B cell (primary cell): Measurements from ENCODE around the gene NKIRAS2. TPM values are rescaled to one million over a fixed set of nuclear protein-coding genes. Genes with fewer than 3 reads are reported as not detected.

Source experiments
- ATAC-seq: fragments of 200-7000 bp; cut with Tn5 transposase; one replicate; pipeline ENCODE4 v1.10.0; 2021; ENCODE audit warnings: low read depth, mild to moderate bottlenecking, moderate number of reproducible peaks, moderate library complexity
- CTCF ChIA-PET: fragments of 350-600 bp; sonication (Branson Sonifier 250); formaldehyde crosslinking; loops from one replicate; lab custom pipeline; 2021; ENCODE audit warnings: antibody characterized with exemption, inconsistent platforms; lab: Charles Lee
- POLR2A ChIA-PET: fragments of 350-600 bp; sonication (Branson Sonifier 250); formaldehyde crosslinking; loops from one replicate; lab custom pipeline; 2021; ENCODE audit warnings: antibody characterized with exemption; lab: Charles Lee
- DNase-seq: peaks from one replicate; pipeline ENCODE4 v3.0.0; 2013
- H2AFZ ChIP-seq: 2 replicates; pipeline ENCODE4 v1.6.1; 2012; ENCODE audit warnings: mild to moderate bottlenecking, low read depth, low read length; ENCODE audit not compliant: insufficient read depth, poor library complexity, severe bottlenecking
- H3K27ac ChIP-seq, 2 donors: 1 replicate in 1 of 2; 2 replicates in 1 of 2; pipeline ENCODE4 v1.5.1; 2012 to 2013; ENCODE audit warnings: low read length in 2 of 2, mild to moderate bottlenecking in 2 of 2, moderate library complexity in 1 of 2
- H3K27me3 ChIP-seq, 4 experiments: fragments of 200-600 bp in 1 of 4; sonication (generic) in 1 of 4; replicated peaks in 1 of 4; 1 replicate in 2 of 4; 2 replicates in 2 of 4; pipeline versions ENCODE4 v1.6.1 to v1.7.0; 2013 to 2016; ENCODE audit warnings: low read length in 3 of 4, mild to moderate bottlenecking in 2 of 4, mixed read lengths in 1 of 4, moderate library complexity in 1 of 4; ENCODE audit not compliant: insufficient read depth in 4 of 4, control insufficient read depth in 3 of 4; ENCODE audit errors: control extremely low read depth in 1 of 4
- H3K36me3 ChIP-seq, 2 experiments: replicated peaks in 1 of 2; 1 replicate in 1 of 2; 2 replicates in 1 of 2; pipeline versions ENCODE4 v1.6.1 to v1.7.1; 2013; ENCODE audit warnings: low read length in 1 of 2; ENCODE audit not compliant: insufficient read depth in 2 of 2, control insufficient read depth in 1 of 2; ENCODE audit errors: control extremely low read depth in 1 of 2, extremely low read depth in 1 of 2
- H3K4me1 ChIP-seq, 2 donors: fragments of 200-600 bp in 1 of 2; sonication (generic) in 1 of 2; 1 replicate in 1 of 2; 2 replicates in 1 of 2; pipeline versions ENCODE4 v1.5.1 to v1.6.1; 2013 to 2017; ENCODE audit warnings: low read length in 2 of 2; ENCODE audit not compliant: control insufficient read depth in 2 of 2, insufficient read depth in 2 of 2
- H3K4me2 ChIP-seq: replicated peaks from 2 replicates; pipeline ENCODE3; 2012; ENCODE audit warnings: mild to moderate bottlenecking, low read depth, low read length; ENCODE audit not compliant: poor library complexity, severe bottlenecking
- H3K4me3 ChIP-seq, 5 experiments: fragments of 200-600 bp in 1 of 5; sonication (generic) in 1 of 5; 1 replicate in 3 of 5; 2 replicates in 2 of 5; pipeline versions ENCODE4 v1.5.1 to v1.7.0; 2011 to 2016; ENCODE audit warnings: low read length in 4 of 5, mild to moderate bottlenecking in 4 of 5, low read depth in 2 of 5, control low read depth in 1 of 5, moderate library complexity in 1 of 5; ENCODE audit not compliant: insufficient read depth in 1 of 5; ENCODE audit errors: control extremely low read depth in 1 of 5, extremely low read depth in 1 of 5
- H3K79me2 ChIP-seq: fragments of 200-600 bp; sonication (generic); one replicate; pipeline ENCODE4 v1.6.0; 2016; ENCODE audit warnings: low read length; ENCODE audit not compliant: control insufficient read depth, insufficient read depth
- H3K9ac ChIP-seq: fragments of 200-600 bp; sonication (generic); 2 replicates; pipeline ENCODE4 v1.6.1; 2017; ENCODE audit warnings: mild to moderate bottlenecking, low read length, moderate library complexity
- H3K9me3 ChIP-seq, 3 donors: one replicate each; pipeline versions ENCODE4 v1.6.1 to v1.7.1; 2013; ENCODE audit warnings: low read length in 2 of 3; ENCODE audit not compliant: control insufficient read depth in 2 of 3, insufficient read depth in 1 of 3; ENCODE audit errors: control extremely low read depth in 1 of 3
- H4K20me1 ChIP-seq: 2 replicates; pipeline ENCODE4 v1.6.0; 2012; ENCODE audit warnings: mild to moderate bottlenecking, low read length; ENCODE audit not compliant: insufficient read depth, control insufficient read depth, poor library complexity, severe bottlenecking
- H3K27ac Mint-ChIP-seq: one replicate; pipeline ENCODE4 v1.8.0; 2021; ENCODE audit warnings: mixed read lengths
- H3K27me3 Mint-ChIP-seq: one replicate; pipeline ENCODE4 v1.8.0; 2021; ENCODE audit warnings: mixed read lengths
- H3K4me1 Mint-ChIP-seq: one replicate; pipeline ENCODE4 v1.8.0; 2021; ENCODE audit warnings: mixed read lengths
- H3K4me3 Mint-ChIP-seq: one replicate; pipeline ENCODE4 v1.8.0; 2021; ENCODE audit warnings: mixed read lengths
- H3K9me3 Mint-ChIP-seq: one replicate; pipeline ENCODE4 v1.8.0; 2022; ENCODE audit warnings: mixed read lengths; ENCODE audit not compliant: insufficient read depth
- CTCF ChIP-seq: fragments of 200-600 bp; IDR thresholded peaks from one replicate; pipeline ENCODE4 v1.8.0; 2022; ENCODE audit warnings: antibody characterized with exemption, mild to moderate bottlenecking
- EZH2 ChIP-seq: IDR thresholded peaks from 2 replicates; pipeline ENCODE4 v1.6.1; 2012; ENCODE audit warnings: borderline replicate concordance, low read depth, mild to moderate bottlenecking, moderate library complexity, low read length; ENCODE audit not compliant: insufficient read depth, poor library complexity, severe bottlenecking
- WGBS: methylation state at CpG from one replicate; pipeline ENCODE4 v1.1.5; 2013; ENCODE audit warnings: missing lambda C conversion rate; ENCODE audit not compliant: insufficient coverage; 5-methylcytosine and 5-hydroxymethylcytosine counted together
- intact Hi-C: fragments of 100-400 bp; cut with micrococcal nuclease; formaldehyde crosslinking; loops from one replicate; pipeline ENCODE4 v1.10.0; 2022
- polyA plus RNA-seq: library from polyadenylated mRNA; depleted of rRNA; stranded (reverse); fragments of >200 nt; gene quantifications from 2 replicates; pipeline ENCODE4 v1.2.3, GENCODE V29; 2012
- total RNA-seq, 2 donors: library from RNA; stranded (reverse); fragments of 120-200 nt in 1 of 2; gene quantifications; 1 replicate in 1 of 2; 2 replicates in 1 of 2; pipeline versions ENCODE4 v1.2.3 to v1.2.4, GENCODE V29; 2013 to 2022

Gene NKIRAS2
- total and polyA plus RNA-seq, 2 donors (not counting 1 experiment from before 2014, with no cell fraction given), result 22.0 to 29.2 TPM

DNA sequence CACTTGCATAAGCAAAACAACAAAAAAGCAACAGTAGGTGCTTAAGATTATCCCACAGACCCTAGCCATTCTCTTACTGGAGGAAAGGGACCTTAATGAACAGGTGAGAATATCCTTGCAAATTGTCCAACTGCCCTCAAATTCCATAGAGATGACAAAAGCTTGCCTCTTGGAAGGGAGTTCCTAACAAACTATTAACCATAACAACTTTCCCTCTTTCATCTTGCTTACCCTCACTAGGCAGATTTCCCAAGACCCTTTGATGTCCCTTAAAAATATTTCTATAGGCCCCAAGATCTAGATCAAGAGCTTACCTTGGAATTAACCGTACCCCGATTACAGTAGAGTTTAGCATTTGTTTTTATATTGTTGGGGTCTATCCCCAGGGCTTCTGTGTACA is 31.5 kb upstream of the NKIRAS2 start:
- Histone ChIP-seq H3K36me3 (peaks cover 19 to 76% of the 10 kb centered on the region in 2 experiments), H3K4me2 (no peak overlapping the region), H3K4me3 (no peak overlapping the region), H3K79me2 (peaks cover 12% of the 10 kb centered on the region), H2AFZ (no peak overlapping the region), H3K27me3 (no peaks in the 10 kb centered on the region), H3K4me1 (peaks cover 0 to 9% of the 10 kb centered on the region in 2 donors), H3K9ac (no peak overlapping the region), H3K27ac (no peak overlapping the region), H3K9me3 (no peaks in the 10 kb centered on the region), H4K20me1 (no peaks in the 10 kb centered on the region)
- no peak for ATAC-seq
- H3K4me3 Mint-ChIP-seq, result no peak overlapping the region
- no peaks in the 10 kb centered on the region for H3K27me3 Mint-ChIP-seq
- H3K9me3 Mint-ChIP-seq, result no peaks in the 10 kb centered on the region
- peaks cover 7% of the 10 kb centered on the region for H3K4me1 Mint-ChIP-seq
- no CpG with 5 or more reads among the region's 2 CpGs for WGBS
- no peak for DNase-seq
- CTCF ChIA-PET, result interaction anchor here (0.6 kb wide), 1 partner anchor 1201 kb away, joined by 3 read pairs; no protein-coding TSS in a partner anchor
- H3K27ac Mint-ChIP-seq, result no peak overlapping the region
- intact Hi-C loops, result no loop called here
- POLR2A ChIA-PET, result no interaction called here
- TF ChIP-seq CTCF (no peak), EZH2 (no peak)

- H3K4me3 ChIP-seq, result no peak overlapping the region
- H3K27me3 ChIP-seq, result no peaks in the 10 kb centered on the region
- POLR2A ChIA-PET, result no interaction called here
- no peak overlapping the region for H3K27ac Mint-ChIP-seq
- no peak for ATAC-seq
- no peaks in the 10 kb centered on the region for H3K9me3 Mint-ChIP-seq
- TF ChIP-seq EZH2 (no peak), CTCF (no peak)
- H3K4me2 ChIP-seq, result no peak overlapping the region
- peaks cover 3% of the 10 kb centered on the region for H3K4me1 Mint-ChIP-seq
- H4K20me1 ChIP-seq, result no peaks in the 10 kb centered on the region
- H3K9me3 ChIP-seq, result no peaks in the 10 kb centered on the region
- no peak overlapping the region for H3K9ac ChIP-seq
- CTCF ChIA-PET, result no interaction called here
- peaks cover 20% of the 10 kb centered on the region for H3K79me2 ChIP-seq
- H3K27ac ChIP-seq, result no peak overlapping the region
- peaks cover 20 to 75% of the 10 kb centered on the region in 2 experiments for H3K36me3 ChIP-seq
- intact Hi-C loops, result no loop called here
- WGBS, result 87% methylated on average over 4 of the region's 5 CpGs
- no peaks in the 10 kb centered on the region for H3K27me3 Mint-ChIP-seq
- H2AFZ ChIP-seq, result no peak overlapping the region
- DNase-seq, result no peak
- H3K4me3 Mint-ChIP-seq, result no peak overlapping the region
- H3K4me1 ChIP-seq, result peaks cover 0 to under 1% of the 10 kb centered on the region in 2 donors
Observed at GRCh38 chr17:41989702-41990419, 30.0 kb upstream of the NKIRAS2 start.
